ENCODE data around the gene CACNA1D.

GRCh38 chr3:53819163-53819868 lies 324.9 kb downstream of the CACNA1D start:
- TF ChIP-seq CTCF (conservative IDR thresholded peaks at IDR 0.05; ENCODE audit: low read depth, low read length), result no peak
- TF ChIP-seq EZH2 (IDR thresholded peaks at IDR 0.05; ENCODE audit: borderline replicate concordance, low read depth, low read length, poor library complexity, severe bottlenecking), result no peak

Measured in A673 (cell line).